GM18870 (cell line): ENCODE data around the gene TNFAIP2.

Experiments used
- ATAC-seq: cut with Tn5 transposase; IDR thresholded peaks from one replicate; pipeline ENCODE4 v1.9.1; 2021; ENCODE audit warnings: moderate library complexity; ENCODE audit not compliant: unreplicated experiment

TNFAIP2 gene

GRCh38 chr14:103093856-103094405 lies 29.3 kb upstream of the TNFAIP2 start:
- ATAC-seq, result no peak

DNA sequence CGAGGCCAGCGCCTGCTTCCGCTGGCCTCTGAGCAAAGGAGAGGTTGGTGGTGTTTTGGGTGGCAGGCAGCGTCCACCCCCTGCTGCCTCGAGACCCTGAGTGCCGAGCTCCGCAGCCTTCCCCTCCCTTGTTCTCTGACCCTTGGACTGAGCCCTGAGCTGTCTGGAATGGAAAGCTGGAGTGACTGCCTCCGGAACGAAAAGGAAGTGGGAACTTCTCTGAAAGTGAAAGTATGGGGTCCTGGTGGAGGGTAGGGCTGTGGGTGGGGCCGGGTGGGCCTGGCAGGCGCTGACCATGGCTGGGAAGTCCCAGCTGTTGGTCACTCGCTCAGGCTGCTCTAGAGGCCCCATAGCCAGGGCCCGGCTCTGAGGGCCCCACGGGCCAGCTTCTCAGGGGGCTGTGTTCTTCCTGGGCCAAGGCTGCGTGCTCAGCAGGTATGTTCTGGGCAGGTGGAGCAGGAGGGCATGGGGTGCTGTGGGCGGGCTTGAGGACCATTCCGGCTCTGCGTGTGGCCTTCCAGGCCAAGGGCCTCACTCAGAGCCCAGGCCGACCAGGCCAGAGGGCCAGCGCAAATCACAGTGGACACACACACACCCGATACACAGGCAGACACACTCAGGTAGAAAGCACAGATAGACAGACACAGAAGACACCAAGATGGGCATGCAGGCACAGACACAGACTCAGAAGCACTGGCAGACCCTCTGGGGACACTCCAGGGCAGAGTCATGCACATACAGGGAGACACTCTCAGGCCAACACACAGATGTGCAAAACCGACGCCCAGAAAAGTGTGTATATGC lies 28.7 kb upstream of the TNFAIP2 start, which contains the start of gene EXOC3L4:
EXOC3L4 (plus strand) TSS at position 320 of the 804 bp plus-strand sequence. CDS start 5,495 bp downstream, outside the sequence.
- no peak for ATAC-seq

DNA sequence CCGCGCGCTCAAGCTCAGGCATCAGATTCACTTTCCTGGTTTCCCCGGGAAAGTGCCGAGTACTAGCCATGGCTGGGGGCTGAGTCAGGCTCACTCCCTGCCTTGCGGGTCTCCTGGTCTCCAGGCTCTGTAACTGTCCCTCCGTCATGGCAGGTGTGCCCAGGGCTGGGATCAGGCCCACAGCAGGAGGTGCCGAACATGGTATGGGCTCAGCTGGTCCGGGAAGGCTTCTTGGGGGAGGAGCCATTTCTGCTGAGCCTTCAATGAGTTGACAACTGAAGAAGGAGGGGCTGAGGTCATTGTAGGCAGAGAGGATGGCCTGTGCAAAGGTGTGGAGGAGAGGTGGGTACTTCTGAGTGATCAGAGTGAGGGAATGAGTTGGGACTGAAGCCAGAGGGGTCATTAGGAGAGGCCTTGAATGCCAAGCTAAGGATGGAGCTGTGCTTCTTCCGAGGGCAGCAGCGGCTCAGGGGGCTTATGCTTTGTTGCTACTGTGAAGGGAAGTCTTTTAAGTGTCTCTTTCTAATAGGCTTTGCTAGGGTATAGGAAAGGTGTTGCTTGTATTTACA lies 28.0 kb upstream of the TNFAIP2 start:
- ATAC-seq, result no peak

DNA sequence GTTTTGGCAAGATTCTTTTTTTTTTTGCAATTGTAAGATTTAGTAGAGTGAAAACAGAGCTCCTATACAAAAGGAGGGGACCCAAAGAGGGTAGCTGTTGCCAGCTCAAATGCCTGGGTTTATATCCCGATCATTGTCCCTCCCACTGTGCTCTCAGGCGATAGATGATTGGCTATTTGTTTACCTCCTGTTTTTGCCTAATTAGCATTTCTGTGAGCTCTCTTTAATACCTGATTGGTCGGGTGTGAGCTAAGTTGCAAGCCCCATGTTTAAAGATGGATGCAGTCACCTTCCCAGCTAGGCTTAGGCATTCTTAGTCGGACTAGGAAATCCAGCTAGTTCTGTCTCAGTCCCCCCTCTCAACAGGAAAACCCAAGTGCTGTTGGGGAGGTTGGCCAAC lies 26.9 kb upstream of the TNFAIP2 start:
- no peak for ATAC-seq

DNA sequence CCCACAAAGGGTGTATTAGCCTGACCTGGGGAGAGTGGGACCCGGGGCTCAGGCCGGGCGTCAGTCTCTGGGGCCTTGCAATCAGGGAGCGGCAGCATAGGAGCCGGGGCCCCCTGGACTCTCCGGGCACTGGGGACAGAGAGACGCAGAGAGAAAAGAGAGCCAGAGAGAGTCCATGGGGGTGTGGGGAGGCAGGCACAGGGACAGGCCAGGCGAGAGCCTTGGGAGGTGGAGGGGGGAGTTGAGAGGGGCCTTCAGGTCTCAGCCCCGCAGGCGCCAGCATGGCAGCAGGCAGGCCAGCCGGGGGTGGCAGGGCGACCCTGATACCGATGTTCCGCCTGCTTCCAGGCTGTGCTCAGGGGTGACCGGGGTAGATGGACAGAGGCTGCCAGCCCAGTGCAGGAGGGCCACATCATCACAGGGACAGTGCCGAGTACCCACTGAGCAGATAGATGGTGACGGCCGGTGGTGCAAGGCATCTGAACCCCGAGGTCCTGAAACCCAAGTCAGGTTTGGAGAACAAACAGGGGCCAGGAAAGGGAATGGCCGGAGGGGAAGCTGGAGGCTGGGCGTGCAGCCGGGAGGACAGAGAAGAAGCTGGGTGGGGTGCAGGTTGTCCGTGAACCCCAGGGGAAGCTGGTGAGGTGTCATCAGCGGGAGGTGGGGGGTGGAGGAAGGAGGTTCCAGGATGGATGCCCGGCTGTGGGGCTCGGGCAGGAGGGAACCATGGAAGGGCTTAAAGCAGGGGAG lies 25.8 kb upstream of the TNFAIP2 start:
- no peak for ATAC-seq

GRCh38 chr14:103097994-103098957 lies 25.0 kb upstream of the TNFAIP2 start:
- no peak for ATAC-seq

GRCh38 chr14:103099081-103099732 lies 24.1 kb upstream of the TNFAIP2 start:
- ATAC-seq, result no peak

DNA sequence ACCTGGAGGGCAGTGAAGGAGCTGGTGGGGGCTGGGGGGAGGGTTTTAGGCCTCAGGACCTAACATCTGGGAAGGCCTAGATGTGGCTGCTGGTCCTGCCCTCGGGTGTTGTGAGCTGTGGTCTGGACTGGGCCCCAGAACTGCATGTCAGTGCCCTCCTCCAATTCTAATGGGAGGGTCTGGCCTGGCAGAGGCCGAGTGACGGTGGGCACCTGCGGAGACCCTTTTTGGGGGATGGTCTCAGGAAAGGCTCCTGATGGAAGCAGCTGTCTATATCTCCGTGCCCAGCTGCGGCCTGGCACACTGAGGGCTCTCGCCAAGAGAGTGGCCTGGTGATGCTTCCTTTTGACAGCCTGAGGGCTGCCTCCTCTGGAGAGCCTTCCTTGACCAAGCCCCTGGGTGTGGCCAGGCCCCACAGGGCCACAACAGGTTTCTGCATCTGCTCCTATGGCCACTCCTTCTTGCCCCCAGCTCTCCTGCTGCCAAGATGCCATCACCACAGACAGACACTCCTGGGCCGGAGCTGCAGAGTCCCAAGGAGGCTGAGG lies 23.5 kb upstream of the TNFAIP2 start:
- no peak for ATAC-seq

DNA sequence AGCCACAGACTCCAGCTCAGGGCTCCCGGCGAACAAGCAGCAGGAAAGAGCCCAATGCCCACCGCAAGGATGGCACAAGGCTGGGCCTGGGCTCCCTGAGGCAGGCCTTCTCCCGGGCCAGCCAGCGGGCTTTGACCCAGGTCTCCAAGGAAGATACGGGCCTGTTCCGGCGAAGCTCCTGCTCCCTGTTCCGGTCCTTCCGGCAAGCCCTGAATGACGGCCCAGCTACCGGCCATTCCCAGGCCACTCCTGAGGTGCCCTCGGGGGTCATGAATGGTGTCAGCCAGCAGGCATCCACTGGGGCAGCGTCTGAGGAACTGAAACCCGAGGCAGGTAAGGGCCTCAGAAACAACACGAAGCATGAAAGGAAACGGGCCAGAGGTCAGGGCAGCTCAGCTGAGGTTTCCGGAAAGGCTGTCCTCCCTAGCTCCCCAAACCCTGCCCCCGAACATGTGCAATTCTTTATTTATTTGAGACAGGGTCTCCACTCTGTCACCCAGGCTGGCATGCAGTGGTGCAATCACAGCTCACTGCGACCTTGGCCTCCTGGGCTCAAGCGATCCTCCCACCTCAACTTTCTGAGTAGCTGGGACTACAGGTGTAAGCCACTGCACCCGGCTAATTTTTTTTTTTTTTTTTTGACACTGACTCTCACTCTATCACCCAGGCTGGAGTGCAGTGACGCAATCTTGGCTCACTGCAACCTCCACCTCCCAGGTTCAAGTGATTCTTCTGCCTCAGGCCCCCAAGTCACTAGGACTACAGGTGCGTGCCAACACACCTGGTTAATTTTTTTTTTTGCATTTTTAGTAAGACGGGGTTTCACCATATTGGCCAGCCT lies 22.8 kb upstream of the TNFAIP2 start:
- no peak for ATAC-seq

DNA sequence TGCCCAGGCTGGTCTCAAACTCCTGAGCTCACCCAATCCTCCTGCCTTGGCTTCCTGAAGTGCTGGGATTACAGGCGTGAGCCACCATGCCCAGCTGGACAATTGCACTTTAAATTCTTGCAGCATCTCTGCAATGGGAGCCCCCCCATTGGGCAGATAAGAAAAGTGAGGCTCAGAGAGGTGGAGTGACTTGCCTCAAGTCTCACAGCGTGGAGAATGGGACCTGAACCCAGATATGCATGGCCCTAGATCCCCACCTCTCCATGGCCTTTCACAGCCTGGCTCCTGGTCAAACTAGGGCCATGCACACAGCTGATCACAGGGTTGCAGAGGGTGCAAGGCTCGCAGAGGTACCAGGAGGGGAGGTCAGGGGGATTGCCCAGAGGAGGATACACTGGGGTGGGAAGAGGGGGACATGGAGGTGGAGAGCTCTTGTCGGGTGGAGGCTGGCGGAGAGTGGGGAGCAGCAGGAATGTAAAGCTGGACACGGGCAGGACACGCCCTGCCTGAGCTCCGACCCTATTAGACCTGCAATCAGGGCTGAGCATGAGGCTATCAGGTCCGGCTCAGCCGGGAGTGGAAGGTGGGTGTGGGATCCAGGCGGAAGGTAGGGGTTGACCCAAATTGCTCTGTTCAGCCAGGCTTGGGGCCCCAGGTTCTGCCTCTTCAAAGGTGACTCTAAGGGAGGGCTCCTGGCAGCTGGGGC lies 21.9 kb upstream of the TNFAIP2 start:
- no peak for ATAC-seq

DNA sequence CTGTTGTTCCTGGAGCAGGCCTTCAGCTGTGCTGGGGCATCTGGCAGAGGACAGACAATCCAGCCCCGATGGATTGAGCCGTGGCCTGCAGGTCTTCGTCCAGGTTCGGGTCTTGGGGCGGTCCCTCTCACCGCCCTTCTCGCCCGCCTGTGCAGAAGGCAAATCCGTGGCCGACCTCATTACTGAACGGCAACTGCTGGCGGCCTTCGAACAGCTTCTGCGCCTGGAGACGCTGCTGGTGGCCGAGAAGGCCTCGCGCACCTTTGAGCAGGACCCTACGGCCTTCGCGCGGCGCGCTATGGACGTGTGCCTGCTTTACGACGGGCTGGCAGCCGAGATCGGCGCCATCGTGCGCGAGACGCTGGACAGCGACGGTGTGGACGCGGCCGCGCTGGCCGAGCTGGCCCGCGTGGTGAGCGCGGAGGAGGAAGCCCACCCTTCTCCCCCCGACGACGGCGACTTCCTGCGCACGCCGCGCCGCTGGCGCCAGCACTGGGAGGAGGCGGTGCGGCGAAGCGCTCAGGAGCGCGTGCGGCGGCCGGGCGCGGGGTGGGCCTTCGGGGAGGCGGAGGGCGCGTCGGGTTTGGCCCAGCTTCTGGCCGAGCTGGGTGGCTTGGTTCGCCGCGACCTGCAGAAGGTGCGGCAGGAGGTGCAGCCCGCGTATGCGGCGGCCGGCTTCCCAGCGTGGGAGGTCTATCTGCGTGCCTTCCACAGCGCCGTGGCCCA lies 21.1 kb upstream of the TNFAIP2 start:
- no peak for ATAC-seq

GRCh38 chr14:103102689-103103260 lies 20.5 kb upstream of the TNFAIP2 start:
- no peak for ATAC-seq

- ATAC-seq, result no peak
These were observed 19.5 kb upstream of the TNFAIP2 start for GRCh38 chr14:103103461-103104388.

DNA sequence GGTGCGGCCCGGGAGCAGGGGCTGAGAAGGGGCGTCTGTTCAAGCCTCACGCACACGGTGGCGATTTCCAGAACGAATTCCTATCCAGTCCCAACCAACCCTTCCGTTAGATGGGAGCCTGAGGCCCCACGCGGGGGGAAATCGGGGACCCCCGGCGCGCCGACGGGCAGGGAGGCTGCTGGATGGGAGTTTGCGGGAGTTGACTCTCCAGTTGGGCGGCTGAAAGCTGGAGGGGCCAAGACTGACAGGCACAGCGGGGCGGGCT lies 18.9 kb upstream of the TNFAIP2 start:
- no peak for ATAC-seq

DNA sequence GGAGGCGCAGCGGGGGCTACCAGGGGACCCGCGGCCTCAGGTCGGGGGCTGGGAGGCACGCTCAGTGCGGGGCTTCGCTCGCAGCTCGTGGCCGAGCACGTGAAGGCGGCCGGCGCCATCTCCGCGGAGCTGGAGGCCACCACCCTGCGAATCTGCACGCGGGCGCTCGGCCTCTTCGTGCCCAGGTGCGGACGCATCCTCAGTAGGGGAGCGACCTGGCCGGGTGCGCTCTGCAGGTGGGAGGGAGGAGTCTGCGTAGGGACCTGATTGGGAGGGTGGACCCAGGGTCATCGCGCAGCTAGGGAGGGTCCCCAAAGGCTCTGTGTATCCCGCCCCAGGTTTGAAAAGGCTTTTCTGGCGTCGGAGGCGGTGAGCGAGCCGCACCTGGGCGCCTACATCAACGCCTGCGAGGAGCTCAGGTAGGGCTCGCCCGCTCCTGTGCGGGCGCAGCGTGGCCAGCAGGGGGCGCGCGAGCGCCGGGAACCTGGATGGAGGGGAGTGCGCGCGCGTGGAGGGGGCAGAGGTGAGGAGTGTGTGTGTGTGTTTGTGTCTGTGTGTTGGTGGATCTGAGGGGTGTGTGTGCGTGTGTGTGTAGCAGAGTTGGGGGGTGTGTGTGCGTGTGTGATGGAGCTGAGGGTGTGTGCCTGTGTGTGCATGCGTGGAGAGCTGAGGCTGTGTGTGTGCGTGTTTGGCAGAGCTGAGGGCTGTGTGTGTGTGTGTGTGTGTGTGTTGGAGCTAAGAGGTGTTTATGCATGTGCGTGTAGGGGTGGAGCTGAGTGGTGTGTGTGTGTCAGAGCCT lies 18.4 kb upstream of the TNFAIP2 start:
- no peak for ATAC-seq
